ENCODE results near the gene NCOR2. TPM values are rescaled to one million over a fixed set of nuclear protein-coding genes. Genes with fewer than 3 reads are reported as not detected.
"Not testable (repeated sequence)": the region's sequence is repeated elsewhere in the genome, so short reads cannot be mapped to it uniquely, and the experiment has no call there.

The NCOR2 gene
- polyA plus RNA-seq, 1 donor (not counting 4 experiments of a cell fraction or from before 2014, with no cell fraction given) = 4.7 TPM

DNA sequence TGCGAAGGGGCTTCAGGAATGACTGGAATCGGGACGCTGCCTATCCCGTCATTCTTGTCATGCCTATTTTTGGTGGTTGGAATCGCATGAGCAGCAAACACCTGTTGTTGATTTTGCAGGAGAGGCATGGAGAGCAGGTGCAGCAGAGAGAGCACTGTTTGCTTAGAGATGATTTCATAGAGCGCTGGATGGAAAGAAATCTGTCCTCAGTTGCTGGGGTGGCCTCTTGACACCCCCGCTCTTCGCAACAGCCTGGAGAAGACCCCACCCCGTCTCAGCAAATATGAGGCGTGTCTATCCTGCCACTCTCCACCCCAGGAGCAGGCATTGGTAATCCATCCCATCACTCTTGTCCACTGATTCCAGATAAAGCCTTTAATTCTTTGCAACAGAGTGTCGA, 19.3 kb upstream of the NCOR2 start:
- no peaks in the 10 kb centered on the region for H3K9me1 ChIP-seq (ENCODE audit: control insufficient read depth, extremely low read depth, insufficient read depth, low read length)
- H3K27ac ChIP-seq (ENCODE audit: control insufficient read depth, insufficient read depth, low read length) = no peak overlapping the region
- FAIRE-seq (no peak), DNase-seq (ENCODE audit: low read depth, low spot score) (no peak)
- H3K79me2 ChIP-seq (ENCODE audit: control insufficient read depth, insufficient read depth, low read length) = no peaks in the 10 kb centered on the region
- H3K9ac ChIP-seq (ENCODE audit: control insufficient read depth, extremely low read depth, insufficient read depth, low read length) = no peak overlapping the region
- H2AFZ ChIP-seq (ENCODE audit: control insufficient read depth, low read length) = no peak overlapping the region
- no peaks in the 10 kb centered on the region for H3K9me3 ChIP-seq (ENCODE audit: control insufficient read depth, low read depth, low read length)
- peaks cover 14% of the 10 kb centered on the region for H3K4me1 ChIP-seq (ENCODE audit: control insufficient read depth, extremely low read depth, insufficient read depth, low read length)
- no peaks in the 10 kb centered on the region for H4K20me1 ChIP-seq (ENCODE audit: control insufficient read depth, extremely low read depth, insufficient read depth, low read length)
- dilution Hi-C loops (cut with MboI; ENCODE audit: extremely low pct_ligation_motif_present, low sequenced_read_pairs) = no loop called here
- TF ChIP-seq CTCF (optimal IDR thresholded peaks at IDR 0.05 in 1 of 3, IDR thresholded peaks at IDR 0.05 in 1 of 3, conservative IDR thresholded peaks at IDR 0.05 in 1 of 3; ENCODE audit: extremely low read depth in 1 of 3, insufficient read depth in 2 of 3, low read length in 3 of 3) (no peak), EZH2 (IDR thresholded peaks at IDR 0.05; ENCODE audit: low read length) (no peak)
- H3K36me3 ChIP-seq (ENCODE audit: control insufficient read depth in 2 of 2, extremely low read depth in 1 of 2, insufficient read depth in 2 of 2, low read length in 2 of 2) = no peaks in the 10 kb centered on the region
- no peak overlapping the region for H3K4me2 ChIP-seq (ENCODE audit: control insufficient read depth, extremely low read depth, insufficient read depth, low read depth, low read length)
- no peak overlapping the region for H3K4me3 ChIP-seq (ENCODE audit: control insufficient read depth in 2 of 3, extremely low read depth in 1 of 3, insufficient read depth in 2 of 3, low read depth in 1 of 3, low read length in 3 of 3)
- no peaks in the 10 kb centered on the region for H3K27me3 ChIP-seq (ENCODE audit: control insufficient read depth, extremely low read depth, insufficient read depth, low read length)

GRCh38 chr12:124584494-124584893, 17.1 kb upstream of the NCOR2 start:
- H4K20me1 ChIP-seq (ENCODE audit: control insufficient read depth, extremely low read depth, insufficient read depth, low read length); H3K9me1 ChIP-seq (ENCODE audit: control insufficient read depth, extremely low read depth, insufficient read depth, low read length); H3K9me3 ChIP-seq (ENCODE audit: control insufficient read depth, low read depth, low read length); H3K79me2 ChIP-seq (ENCODE audit: control insufficient read depth, insufficient read depth, low read length); H3K4me2 ChIP-seq (ENCODE audit: control insufficient read depth, extremely low read depth, insufficient read depth, low read depth, low read length); H3K27ac ChIP-seq (ENCODE audit: control insufficient read depth, insufficient read depth, low read length); H3K27me3 ChIP-seq (ENCODE audit: control insufficient read depth, extremely low read depth, insufficient read depth, low read length); H2AFZ ChIP-seq (ENCODE audit: control insufficient read depth, low read length); H3K36me3 ChIP-seq (ENCODE audit: control insufficient read depth in 2 of 2, extremely low read depth in 1 of 2, insufficient read depth in 2 of 2, low read length in 2 of 2); H3K4me3 ChIP-seq (ENCODE audit: control insufficient read depth in 2 of 3, extremely low read depth in 1 of 3, insufficient read depth in 2 of 3, low read depth in 1 of 3, low read length in 3 of 3); DNase-seq (ENCODE audit: low read depth, low spot score); dilution Hi-C loops (cut with MboI; ENCODE audit: extremely low pct_ligation_motif_present, low sequenced_read_pairs); H3K9ac ChIP-seq (ENCODE audit: control insufficient read depth, extremely low read depth, insufficient read depth, low read length); FAIRE-seq: not testable (repeated sequence)
- H3K4me1 ChIP-seq (ENCODE audit: control insufficient read depth, extremely low read depth, insufficient read depth, low read length) = peaks cover 18% of the 10 kb centered on the region

GRCh38 chr12:124583854-124584253, 16.4 kb upstream of the NCOR2 start:
- Histone ChIP-seq H3K9me1 (ENCODE audit: control insufficient read depth, extremely low read depth, insufficient read depth, low read length) (no peaks in the 10 kb centered on the region), H3K9ac (ENCODE audit: control insufficient read depth, extremely low read depth, insufficient read depth, low read length) (no peak overlapping the region), H3K27me3 (ENCODE audit: control insufficient read depth, extremely low read depth, insufficient read depth, low read length) (no peaks in the 10 kb centered on the region), H3K4me3 (ENCODE audit: control insufficient read depth in 2 of 3, extremely low read depth in 1 of 3, insufficient read depth in 2 of 3, low read depth in 1 of 3, low read length in 3 of 3) (no peak overlapping the region), H3K36me3 (ENCODE audit: control insufficient read depth in 2 of 2, extremely low read depth in 1 of 2, insufficient read depth in 2 of 2, low read length in 2 of 2) (no peaks in the 10 kb centered on the region), H3K9me3 (ENCODE audit: control insufficient read depth, low read depth, low read length) (peaks cover 11% of the 10 kb centered on the region), H3K4me2 (ENCODE audit: control insufficient read depth, extremely low read depth, insufficient read depth, low read depth, low read length) (no peak overlapping the region), H3K79me2 (ENCODE audit: control insufficient read depth, insufficient read depth, low read length) (no peaks in the 10 kb centered on the region), H3K27ac (ENCODE audit: control insufficient read depth, insufficient read depth, low read length) (no peak overlapping the region), H4K20me1 (ENCODE audit: control insufficient read depth, extremely low read depth, insufficient read depth, low read length) (no peaks in the 10 kb centered on the region), H3K4me1 (ENCODE audit: control insufficient read depth, extremely low read depth, insufficient read depth, low read length) (peaks cover 13% of the 10 kb centered on the region), H2AFZ (ENCODE audit: control insufficient read depth, low read length) (no peak overlapping the region)
- dilution Hi-C loops (cut with MboI; ENCODE audit: extremely low pct_ligation_motif_present, low sequenced_read_pairs) = no loop called here
- FAIRE-seq = no peak
- TF ChIP-seq CTCF (optimal IDR thresholded peaks at IDR 0.05 in 1 of 3, IDR thresholded peaks at IDR 0.05 in 1 of 3, conservative IDR thresholded peaks at IDR 0.05 in 1 of 3; ENCODE audit: extremely low read depth in 1 of 3, insufficient read depth in 2 of 3, low read length in 3 of 3) (no peak), EZH2 (IDR thresholded peaks at IDR 0.05; ENCODE audit: low read length) (no peak)
- no peak for DNase-seq (ENCODE audit: low read depth, low spot score)

Data from keratinocyte (primary cell).